Gastrocnemius medialis (tissue), 4 donors: Measurements from ENCODE around the gene HMGB2.

ENCODE experiments used
- POLR2A ChIP-seq, 2 donors: fragments of 450-650 bp; IDR thresholded peaks; one replicate each; pipeline ENCODE4 v1.6.1; 2017; ENCODE audit warnings: antibody characterized with exemption in 2 of 2, mild to moderate bottlenecking in 2 of 2, moderate library complexity in 2 of 2
- TF ChIP-seq, protein P1 (sequence below), 5 experiments: fragments of 450-650 bp in 3 of 5; fragments of 200-600 bp in 2 of 5; sonication (generic) in 2 of 5; IDR thresholded peaks in 4 of 5; conservative IDR thresholded peaks in 1 of 5; 1 replicate in 4 of 5; 2 replicates in 1 of 5; pipeline ENCODE4 v1.5.1; 2016 to 2019; ENCODE audit warnings: antibody characterized with exemption in 5 of 5, mild to moderate bottlenecking in 3 of 5, moderate library complexity in 3 of 5

DNA sequence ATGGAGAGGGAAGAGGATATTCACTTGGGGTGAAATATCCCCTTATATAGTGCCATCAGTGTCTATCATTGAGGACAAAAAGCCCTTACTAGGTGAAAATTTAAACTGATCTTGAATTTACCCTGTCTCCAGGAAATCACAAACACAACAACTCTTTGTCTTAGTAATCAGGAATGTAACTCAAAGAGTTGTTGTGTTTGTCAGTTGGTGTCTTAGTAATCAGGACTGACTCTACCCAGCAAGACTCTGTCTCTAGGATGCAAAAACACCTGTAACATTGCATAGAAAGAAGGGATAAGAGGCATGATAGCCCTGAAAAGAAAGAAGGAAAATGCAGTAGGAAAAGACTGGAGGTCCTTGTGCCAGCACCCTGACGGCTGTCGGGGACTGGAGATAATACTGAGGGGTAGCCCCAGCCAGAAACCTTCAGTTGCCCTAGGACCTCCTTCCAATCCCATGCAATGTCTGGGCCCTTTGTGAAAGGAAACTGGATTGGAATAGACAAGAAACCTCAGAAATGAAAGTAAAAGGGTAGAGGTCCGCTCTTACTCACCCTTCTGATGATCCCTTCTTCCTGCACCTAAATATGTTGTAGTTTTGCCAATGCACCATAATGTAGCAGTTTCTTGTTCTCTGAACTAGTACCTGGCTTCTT lies 45.3 kb downstream of the HMGB2 start:
- TF ChIP-seq, protein P1, sequence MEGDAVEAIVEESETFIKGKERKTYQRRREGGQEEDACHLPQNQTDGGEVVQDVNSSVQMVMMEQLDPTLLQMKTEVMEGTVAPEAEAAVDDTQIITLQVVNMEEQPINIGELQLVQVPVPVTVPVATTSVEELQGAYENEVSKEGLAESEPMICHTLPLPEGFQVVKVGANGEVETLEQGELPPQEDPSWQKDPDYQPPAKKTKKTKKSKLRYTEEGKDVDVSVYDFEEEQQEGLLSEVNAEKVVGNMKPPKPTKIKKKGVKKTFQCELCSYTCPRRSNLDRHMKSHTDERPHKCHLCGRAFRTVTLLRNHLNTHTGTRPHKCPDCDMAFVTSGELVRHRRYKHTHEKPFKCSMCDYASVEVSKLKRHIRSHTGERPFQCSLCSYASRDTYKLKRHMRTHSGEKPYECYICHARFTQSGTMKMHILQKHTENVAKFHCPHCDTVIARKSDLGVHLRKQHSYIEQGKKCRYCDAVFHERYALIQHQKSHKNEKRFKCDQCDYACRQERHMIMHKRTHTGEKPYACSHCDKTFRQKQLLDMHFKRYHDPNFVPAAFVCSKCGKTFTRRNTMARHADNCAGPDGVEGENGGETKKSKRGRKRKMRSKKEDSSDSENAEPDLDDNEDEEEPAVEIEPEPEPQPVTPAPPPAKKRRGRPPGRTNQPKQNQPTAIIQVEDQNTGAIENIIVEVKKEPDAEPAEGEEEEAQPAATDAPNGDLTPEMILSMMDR (IDR thresholded peaks at IDR 0.05 in 4 of 5, conservative IDR thresholded peaks at IDR 0.05 in 1 of 5), result no peak
- no peak for TF ChIP-seq POLR2A (IDR thresholded peaks at IDR 0.05)
